Measurements from ENCODE around the gene CAMKK2.

DNA sequence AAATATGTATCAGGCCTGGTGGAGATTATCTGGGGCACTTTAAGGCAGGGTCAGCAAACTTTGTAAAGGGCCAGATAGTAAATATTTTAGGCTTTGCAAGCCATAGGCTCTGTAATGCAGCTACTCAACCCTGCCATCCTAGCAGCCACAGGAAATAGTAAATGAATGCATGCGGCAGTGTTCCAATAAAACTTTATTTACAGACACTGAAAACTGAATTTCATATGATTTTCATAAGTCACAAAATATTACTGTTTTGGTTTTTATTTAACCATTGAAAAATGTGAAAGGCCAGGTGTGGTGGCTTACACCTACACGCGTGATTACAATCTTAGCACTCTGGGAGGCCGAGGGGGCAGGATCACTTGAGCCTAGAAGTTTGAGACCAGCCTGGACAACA, 3.2 kb upstream of the CAMKK2 start:
- TF ChIP-seq, protein P1, sequence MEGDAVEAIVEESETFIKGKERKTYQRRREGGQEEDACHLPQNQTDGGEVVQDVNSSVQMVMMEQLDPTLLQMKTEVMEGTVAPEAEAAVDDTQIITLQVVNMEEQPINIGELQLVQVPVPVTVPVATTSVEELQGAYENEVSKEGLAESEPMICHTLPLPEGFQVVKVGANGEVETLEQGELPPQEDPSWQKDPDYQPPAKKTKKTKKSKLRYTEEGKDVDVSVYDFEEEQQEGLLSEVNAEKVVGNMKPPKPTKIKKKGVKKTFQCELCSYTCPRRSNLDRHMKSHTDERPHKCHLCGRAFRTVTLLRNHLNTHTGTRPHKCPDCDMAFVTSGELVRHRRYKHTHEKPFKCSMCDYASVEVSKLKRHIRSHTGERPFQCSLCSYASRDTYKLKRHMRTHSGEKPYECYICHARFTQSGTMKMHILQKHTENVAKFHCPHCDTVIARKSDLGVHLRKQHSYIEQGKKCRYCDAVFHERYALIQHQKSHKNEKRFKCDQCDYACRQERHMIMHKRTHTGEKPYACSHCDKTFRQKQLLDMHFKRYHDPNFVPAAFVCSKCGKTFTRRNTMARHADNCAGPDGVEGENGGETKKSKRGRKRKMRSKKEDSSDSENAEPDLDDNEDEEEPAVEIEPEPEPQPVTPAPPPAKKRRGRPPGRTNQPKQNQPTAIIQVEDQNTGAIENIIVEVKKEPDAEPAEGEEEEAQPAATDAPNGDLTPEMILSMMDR (conservative IDR thresholded peaks at IDR 0.05 in 1 of 2, IDR thresholded peaks at IDR 0.05 in 1 of 2; ENCODE audit: low read depth in 1 of 2, low read length in 2 of 2) = no peak
- no peak for TF ChIP-seq EZH2 (IDR thresholded peaks at IDR 0.05; ENCODE audit: low read length, missing control alignments)

Data from fibroblast of lung (primary cell).